Astrocyte (in vitro differentiated cells and primary cell): ENCODE results near the gene ALAD. TPM values are rescaled to one million over a fixed set of nuclear protein-coding genes. Genes with fewer than 3 reads are reported as not detected.

Experiments
- DNase-seq: peaks from one replicate; pipeline ENCODE4 v3.0.0-alpha.2; 2010; ENCODE audit warnings: low read depth
- FAIRE-seq: peaks from 2 replicates; lab custom pipeline; 2011; peaks lifted over from hg19 to GRCh38; lab: Jason Lieb, UNC
- H2AFZ ChIP-seq: 2 replicates; pipeline ENCODE4 v1.6.0; 2012; ENCODE audit warnings: low read depth, low read length, inconsistent platforms
- H3K27ac ChIP-seq: 2 replicates; pipeline ENCODE4 v1.5.1; 2011; ENCODE audit warnings: low read depth, low read length, inconsistent platforms
- H3K27me3 ChIP-seq: 2 replicates; pipeline ENCODE4 v1.6.0; 2011; ENCODE audit warnings: low read length, inconsistent platforms; ENCODE audit not compliant: insufficient read depth
- H3K36me3 ChIP-seq: 2 replicates; pipeline ENCODE4 v1.5.1; 2011; ENCODE audit warnings: low read length, inconsistent platforms; ENCODE audit not compliant: insufficient read depth
- H3K4me1 ChIP-seq: 2 replicates; pipeline ENCODE4 v1.5.1; 2011; ENCODE audit warnings: low read length, inconsistent platforms; ENCODE audit not compliant: insufficient read depth
- H3K4me2 ChIP-seq: 2 replicates; pipeline ENCODE4 v1.6.0; 2012; ENCODE audit warnings: low read length, inconsistent platforms
- H3K4me3 ChIP-seq: 2 replicates; pipeline ENCODE4 v1.5.1; 2011; ENCODE audit warnings: low read depth, mild to moderate bottlenecking, low read length, inconsistent platforms; ENCODE audit not compliant: insufficient read depth
- H3K79me2 ChIP-seq: 2 replicates; pipeline ENCODE4 v1.6.0; 2012; ENCODE audit warnings: mild to moderate bottlenecking, low read length, inconsistent platforms; ENCODE audit not compliant: insufficient read depth
- H3K9ac ChIP-seq: 2 replicates; pipeline ENCODE4 v1.6.0; 2012; ENCODE audit warnings: mild to moderate bottlenecking, low read length, inconsistent platforms
- H3K9me3 ChIP-seq: 2 replicates; pipeline ENCODE4 v1.5.1; 2012; ENCODE audit warnings: low read depth, mild to moderate bottlenecking, low read length, inconsistent platforms; ENCODE audit not compliant: insufficient read depth
- H4K20me1 ChIP-seq: 2 replicates; pipeline ENCODE4 v1.6.0; 2012; ENCODE audit warnings: low read length, inconsistent platforms; ENCODE audit not compliant: insufficient read depth
- H3K27ac Mint-ChIP-seq: one replicate; pipeline ENCODE4 v1.8.0; 2021; ENCODE audit warnings: mild to moderate bottlenecking, mixed read lengths; ENCODE audit not compliant: unreplicated experiment
- H3K27me3 Mint-ChIP-seq: one replicate; pipeline ENCODE4 v1.8.0; 2021; ENCODE audit warnings: low read depth, mixed read lengths; ENCODE audit not compliant: unreplicated experiment
- H3K36me3 Mint-ChIP-seq: one replicate; pipeline ENCODE4 v1.8.0; 2021; ENCODE audit warnings: low read depth, mixed read lengths; ENCODE audit not compliant: unreplicated experiment
- H3K4me1 Mint-ChIP-seq: one replicate; pipeline ENCODE4 v1.8.0; 2021; ENCODE audit warnings: low read depth, mixed read lengths; ENCODE audit not compliant: unreplicated experiment
- H3K4me3 Mint-ChIP-seq: one replicate; pipeline ENCODE4 v1.8.0; 2021; ENCODE audit warnings: mild to moderate bottlenecking, moderate library complexity, mixed read lengths; ENCODE audit not compliant: unreplicated experiment
- H3K9me3 Mint-ChIP-seq: one replicate; pipeline ENCODE4 v1.8.0; 2021; ENCODE audit warnings: mild to moderate bottlenecking, mixed read lengths; ENCODE audit not compliant: unreplicated experiment
- EZH2 ChIP-seq: IDR thresholded peaks from 2 replicates; pipeline ENCODE4 v1.6.1; 2012; ENCODE audit warnings: mild to moderate bottlenecking, low read length, inconsistent platforms; ENCODE audit not compliant: insufficient read depth
- total RNA-seq: library from RNA; stranded (reverse); gene quantifications from 2 replicates; pipeline ENCODE4 v1.2.1, GENCODE V29; 2021
- TF ChIP-seq, protein P1 (sequence below): IDR thresholded peaks from 2 replicates; pipeline ENCODE4 v1.5.1; 2011; ENCODE audit warnings: low read depth, mild to moderate bottlenecking, inconsistent platforms, low read length, moderate library complexity; ENCODE audit not compliant: insufficient read depth

Gene ALAD
- total RNA-seq, 1 donor from 2014 or later = 20.7 TPM

DNA sequence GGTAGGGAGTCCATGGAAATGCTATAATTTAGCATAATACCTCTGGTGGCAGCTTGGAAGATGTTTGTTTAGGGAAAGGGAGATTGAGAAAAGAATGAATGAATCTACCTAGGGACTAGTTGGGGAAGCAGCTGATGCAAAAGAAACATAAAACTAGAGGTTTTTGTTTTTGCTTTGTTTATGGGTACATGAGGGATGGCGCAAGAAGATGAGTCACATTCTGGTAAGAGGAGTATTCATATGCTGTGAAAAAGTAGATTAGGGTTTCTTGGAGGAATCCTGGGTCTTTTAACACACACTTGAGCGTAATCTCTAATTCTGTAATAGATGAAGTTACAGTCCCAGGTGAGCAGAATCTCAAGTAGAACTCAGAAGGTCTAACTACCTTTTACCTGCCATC, 26.5 kb upstream of the ALAD start:
- Mint-ChIP-seq H3K36me3 (no peaks in the 10 kb centered on the region), H3K9me3 (no peaks in the 10 kb centered on the region), H3K4me3 (no peak overlapping the region), H3K27me3 (peaks cover 40% of the 10 kb centered on the region), H3K27ac (no peak overlapping the region), H3K4me1 (peaks cover 2% of the 10 kb centered on the region)
- Histone ChIP-seq H3K4me1 (no peaks in the 10 kb centered on the region), H3K27me3 (peaks cover 12% of the 10 kb centered on the region), H3K79me2 (no peaks in the 10 kb centered on the region), H3K36me3 (no peaks in the 10 kb centered on the region), H3K27ac (no peak overlapping the region), H3K4me2 (no peak overlapping the region), H3K4me3 (no peak overlapping the region), H4K20me1 (no peaks in the 10 kb centered on the region), H3K9me3 (no peaks in the 10 kb centered on the region), H3K9ac (no peak overlapping the region), H2AFZ (no peak overlapping the region)
- DNase-seq (no peak), FAIRE-seq (no peak)
- TF ChIP-seq EZH2 = no peak
- TF ChIP-seq, protein P1, sequence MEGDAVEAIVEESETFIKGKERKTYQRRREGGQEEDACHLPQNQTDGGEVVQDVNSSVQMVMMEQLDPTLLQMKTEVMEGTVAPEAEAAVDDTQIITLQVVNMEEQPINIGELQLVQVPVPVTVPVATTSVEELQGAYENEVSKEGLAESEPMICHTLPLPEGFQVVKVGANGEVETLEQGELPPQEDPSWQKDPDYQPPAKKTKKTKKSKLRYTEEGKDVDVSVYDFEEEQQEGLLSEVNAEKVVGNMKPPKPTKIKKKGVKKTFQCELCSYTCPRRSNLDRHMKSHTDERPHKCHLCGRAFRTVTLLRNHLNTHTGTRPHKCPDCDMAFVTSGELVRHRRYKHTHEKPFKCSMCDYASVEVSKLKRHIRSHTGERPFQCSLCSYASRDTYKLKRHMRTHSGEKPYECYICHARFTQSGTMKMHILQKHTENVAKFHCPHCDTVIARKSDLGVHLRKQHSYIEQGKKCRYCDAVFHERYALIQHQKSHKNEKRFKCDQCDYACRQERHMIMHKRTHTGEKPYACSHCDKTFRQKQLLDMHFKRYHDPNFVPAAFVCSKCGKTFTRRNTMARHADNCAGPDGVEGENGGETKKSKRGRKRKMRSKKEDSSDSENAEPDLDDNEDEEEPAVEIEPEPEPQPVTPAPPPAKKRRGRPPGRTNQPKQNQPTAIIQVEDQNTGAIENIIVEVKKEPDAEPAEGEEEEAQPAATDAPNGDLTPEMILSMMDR = no peak

DNA sequence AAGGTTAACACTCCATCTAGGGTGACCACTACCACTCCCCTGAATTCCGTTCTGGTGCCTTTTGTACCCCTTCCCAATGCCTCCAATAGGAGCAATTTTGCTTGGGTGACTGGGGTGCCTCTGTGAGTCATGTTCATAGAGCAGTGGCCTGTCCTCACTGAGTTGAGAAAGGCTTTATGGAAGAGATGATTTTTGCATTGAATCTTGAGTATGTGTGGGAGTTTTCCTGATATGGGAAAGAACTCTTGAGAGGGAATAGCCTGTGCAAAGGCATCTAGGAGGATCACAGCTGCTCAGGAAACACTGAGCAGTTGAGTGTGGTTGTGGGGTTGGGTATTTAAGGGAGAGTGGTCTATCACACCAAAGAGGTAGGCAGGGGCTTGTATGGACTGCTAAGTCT, 25.6 kb upstream of the ALAD start:
- no peak overlapping the region for H3K27ac ChIP-seq
- no peak overlapping the region for H3K9ac ChIP-seq
- peaks cover 13% of the 10 kb centered on the region for H3K27me3 ChIP-seq
- no peaks in the 10 kb centered on the region for H3K9me3 Mint-ChIP-seq
- H3K36me3 ChIP-seq = no peaks in the 10 kb centered on the region
- H3K27me3 Mint-ChIP-seq = peaks cover 41% of the 10 kb centered on the region
- H3K4me2 ChIP-seq = no peak overlapping the region
- FAIRE-seq (no peak), DNase-seq (no peak)
- TF ChIP-seq, protein P1 = no peak
- no peak for TF ChIP-seq EZH2
- no peak overlapping the region for H3K4me3 Mint-ChIP-seq
- no peaks in the 10 kb centered on the region for H3K36me3 Mint-ChIP-seq
- H3K9me3 ChIP-seq = no peaks in the 10 kb centered on the region
- H3K79me2 ChIP-seq = no peaks in the 10 kb centered on the region
- H4K20me1 ChIP-seq = no peaks in the 10 kb centered on the region
- peaks cover 2% of the 10 kb centered on the region for H3K4me1 Mint-ChIP-seq
- no peak overlapping the region for H3K4me3 ChIP-seq
- no peak overlapping the region for H2AFZ ChIP-seq
- no peak overlapping the region for H3K27ac Mint-ChIP-seq
- no peaks in the 10 kb centered on the region for H3K4me1 ChIP-seq

- Histone ChIP-seq H2AFZ (no peak overlapping the region), H3K79me2 (no peaks in the 10 kb centered on the region), H3K9ac (no peak overlapping the region), H3K36me3 (no peaks in the 10 kb centered on the region), H3K27ac (no peak overlapping the region), H3K9me3 (no peaks in the 10 kb centered on the region), H4K20me1 (no peaks in the 10 kb centered on the region), H3K4me2 (no peak overlapping the region), H3K4me3 (no peak overlapping the region), H3K27me3 (peaks cover 13% of the 10 kb centered on the region), H3K4me1 (no peaks in the 10 kb centered on the region)
- no peaks in the 10 kb centered on the region for H3K9me3 Mint-ChIP-seq
- peaks cover 38% of the 10 kb centered on the region for H3K27me3 Mint-ChIP-seq
- FAIRE-seq (no peak), DNase-seq (no peak)
- peaks cover 2% of the 10 kb centered on the region for H3K4me1 Mint-ChIP-seq
- H3K4me3 Mint-ChIP-seq = no peak overlapping the region
- no peaks in the 10 kb centered on the region for H3K36me3 Mint-ChIP-seq
- TF ChIP-seq, protein P1 = no peak
- TF ChIP-seq EZH2 = no peak
- H3K27ac Mint-ChIP-seq = no peak overlapping the region
These were observed 24.0 kb upstream of the ALAD start for GRCh38 chr9:113425072-113425471.
